GM19043 (cell line): Measurements from ENCODE around the gene RBP4.

Experiments used
- ATAC-seq: cut with Tn5 transposase; IDR thresholded peaks from one replicate; pipeline ENCODE4 v1.9.1; 2021; ENCODE audit warnings: low read depth; ENCODE audit not compliant: unreplicated experiment

The RBP4 gene

DNA sequence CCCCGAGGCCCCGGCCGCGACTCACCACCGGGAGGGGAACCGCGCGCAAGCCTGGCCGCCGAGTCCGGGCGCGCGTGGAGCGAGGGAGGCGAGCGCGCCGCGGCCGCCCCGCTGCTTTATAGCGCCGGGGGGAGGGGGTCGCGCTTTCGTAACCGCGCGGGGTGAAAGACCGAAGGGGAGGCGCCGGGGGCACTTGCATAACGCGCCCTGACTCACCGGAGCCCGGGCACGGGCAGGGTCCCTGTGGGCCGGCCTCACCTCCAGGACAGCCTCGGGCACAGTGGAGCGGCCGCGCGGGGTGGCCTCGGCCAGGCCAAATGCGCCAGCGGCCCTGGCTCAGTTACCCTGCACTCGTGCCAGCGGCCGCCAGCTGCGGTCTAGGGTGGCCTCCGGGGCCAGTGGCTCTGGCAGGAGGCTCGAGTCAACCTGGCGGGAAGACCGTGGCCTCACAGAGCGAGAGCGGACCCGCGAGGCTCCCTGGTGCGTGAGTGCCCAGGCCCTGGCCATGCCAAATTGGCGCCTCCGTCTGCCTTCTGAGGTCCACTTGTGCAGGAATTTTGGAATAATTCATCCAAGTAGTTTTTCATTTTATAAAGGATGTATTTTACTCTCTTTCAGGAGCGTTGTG lies at the start of gene RBP4:
Gene RBP4, minus strand, starts transcription at position 90 of the 628 bp plus-strand sequence. CDS start 207 bp downstream, outside the sequence.
- ATAC-seq, result no peak

DNA sequence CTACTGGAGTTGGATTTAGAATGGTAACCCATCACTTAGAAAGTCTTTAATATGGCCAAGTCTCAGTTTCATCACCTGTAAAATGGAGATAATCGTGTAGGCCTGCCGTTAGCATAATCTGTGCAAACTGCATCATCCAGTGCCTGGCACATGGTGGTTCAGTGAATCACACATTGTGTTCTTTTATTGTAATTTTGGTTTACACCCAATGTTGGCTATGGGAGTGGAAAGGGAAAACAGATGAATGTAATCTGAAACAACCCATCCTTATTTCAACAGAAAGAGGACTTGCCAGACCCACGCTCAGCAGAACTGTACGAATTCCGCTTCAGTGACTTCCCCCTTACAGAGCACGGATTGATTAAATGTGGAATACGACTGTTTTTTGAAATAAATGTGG lies 38.8 kb upstream of the RBP4 start:
- no peak for ATAC-seq

DNA sequence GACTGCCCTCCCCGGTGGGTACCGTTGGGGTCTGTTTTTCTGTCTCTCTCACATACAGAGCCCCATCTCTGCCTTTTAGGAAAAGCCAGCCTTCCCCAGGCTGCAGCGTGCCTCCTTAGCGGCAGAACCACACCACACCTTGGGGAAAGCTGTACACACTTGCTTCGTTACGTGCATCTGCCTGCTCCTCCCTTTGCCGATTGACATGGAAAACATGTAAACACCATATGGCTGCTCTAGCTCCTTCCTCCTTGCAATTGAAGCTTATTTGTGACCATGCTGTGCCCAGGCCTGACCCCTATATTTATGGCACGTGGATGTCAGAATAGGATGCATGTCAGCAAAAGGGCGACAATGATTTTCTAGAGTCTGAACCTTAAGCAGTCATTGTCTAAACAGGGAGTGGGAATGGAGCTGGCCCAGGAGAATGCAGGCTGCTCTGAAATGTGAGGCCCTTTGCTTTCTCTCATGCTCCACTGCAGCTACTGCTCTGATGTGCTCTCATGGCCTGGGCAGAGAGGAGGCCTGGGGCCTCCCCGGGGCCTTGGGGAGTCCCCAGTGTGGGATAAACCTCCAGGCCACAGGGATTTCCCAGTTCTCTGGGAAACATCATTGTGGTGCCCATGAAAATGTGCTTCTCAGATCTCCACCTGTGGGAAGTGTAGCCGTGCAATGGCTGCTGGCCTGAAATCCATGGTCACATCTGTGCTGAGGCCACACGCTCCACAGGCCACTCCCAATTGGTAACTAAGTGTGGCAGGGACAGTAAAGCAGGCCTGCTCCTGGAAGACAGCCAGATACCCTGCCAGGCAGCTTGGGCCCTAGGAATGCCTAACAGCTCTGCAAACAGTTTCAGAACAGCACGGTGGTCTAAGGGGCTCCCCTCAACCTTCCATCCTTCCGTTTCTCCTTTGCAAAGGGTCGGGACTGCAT lies 29.9 kb upstream of the RBP4 start:
- ATAC-seq, result no peak

DNA sequence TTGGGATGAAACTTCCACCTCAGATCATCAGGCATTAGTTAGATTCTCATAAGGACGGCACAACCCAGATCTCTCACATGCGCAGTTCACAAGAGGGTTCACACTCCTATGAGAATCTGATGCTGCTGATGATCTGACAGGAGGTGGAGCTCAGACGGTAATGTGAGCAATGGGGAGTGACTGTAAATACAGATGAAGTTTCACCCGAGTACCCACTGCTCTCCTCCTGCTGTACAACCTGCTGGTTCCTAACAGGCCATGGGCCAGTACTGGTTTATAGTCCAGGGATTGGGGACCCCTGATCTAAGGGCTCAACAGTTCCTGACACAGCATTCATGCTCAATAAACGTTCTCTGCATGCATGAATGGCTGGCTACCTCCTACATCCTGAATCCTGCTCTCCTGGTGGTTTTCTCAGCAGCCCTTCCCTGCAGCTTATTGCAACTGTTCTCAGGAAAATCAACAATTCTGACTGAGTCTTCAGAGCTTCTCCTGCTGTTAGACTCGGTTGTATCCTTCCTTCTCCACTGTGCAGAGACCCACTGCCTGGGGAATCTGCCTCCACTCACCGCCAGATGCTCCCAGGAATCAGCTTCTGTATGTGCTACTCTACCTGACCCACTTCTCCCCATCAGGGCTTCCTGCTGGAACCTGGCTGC lies 28.7 kb upstream of the RBP4 start:
- no peak for ATAC-seq

DNA sequence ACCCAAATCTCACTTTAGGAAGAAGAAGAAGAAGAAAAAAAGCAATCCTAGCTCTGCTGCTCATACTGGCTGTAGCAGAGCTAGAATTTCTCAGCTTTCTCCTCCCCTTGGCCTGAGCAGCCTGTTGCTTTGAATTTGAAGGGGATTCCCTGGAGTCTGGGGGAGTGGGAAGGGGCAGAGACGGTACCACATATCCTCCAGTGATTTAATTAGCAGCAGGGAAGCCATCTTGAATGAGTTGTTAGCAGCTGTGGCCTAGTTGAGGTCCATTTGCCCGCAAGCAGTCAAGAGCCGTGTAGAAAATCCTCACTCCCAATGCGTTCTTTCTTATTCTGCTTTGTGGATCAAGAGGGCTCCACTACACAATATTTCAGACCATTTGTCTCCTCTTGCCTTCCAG lies 27.8 kb upstream of the RBP4 start:
- ATAC-seq, result no peak

DNA sequence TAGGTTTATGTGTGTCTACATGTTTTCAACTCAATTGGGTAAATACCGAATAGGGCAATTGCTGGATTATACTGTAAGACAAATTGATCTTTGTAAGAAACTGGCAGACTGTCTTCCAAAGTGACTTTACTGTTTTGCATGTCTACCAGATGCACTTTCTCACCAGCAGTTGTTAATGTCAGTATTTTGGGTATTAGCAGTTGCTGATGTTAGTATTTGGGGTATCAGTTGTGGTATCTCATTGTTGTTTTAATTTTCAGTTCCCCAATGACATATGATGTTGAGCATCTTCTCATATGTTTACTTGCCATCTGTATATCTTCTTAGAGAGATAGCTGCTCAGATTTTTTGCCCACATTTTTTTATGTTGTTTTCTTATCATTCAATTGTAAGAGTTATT lies 21.9 kb upstream of the RBP4 start:
- ATAC-seq, result no peak

DNA sequence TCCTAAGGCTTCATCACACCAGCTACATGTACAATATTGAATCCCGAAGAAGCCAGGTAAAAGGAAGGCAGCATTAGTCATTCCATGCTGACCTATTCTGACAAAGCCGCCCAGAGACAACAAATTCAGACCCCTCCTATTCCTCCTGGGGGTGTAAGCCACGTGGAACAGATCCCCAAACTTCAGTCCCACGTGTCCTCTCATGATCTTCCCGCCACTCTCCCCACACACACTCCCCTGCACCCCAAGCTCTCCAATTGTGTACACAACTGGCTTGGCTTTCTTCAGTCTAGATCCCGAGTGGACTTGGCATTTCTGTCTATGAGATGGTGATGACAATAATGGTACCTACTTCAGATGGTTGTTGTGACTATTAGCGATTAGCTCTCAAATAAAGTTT lies 19.9 kb upstream of the RBP4 start:
- ATAC-seq, result no peak

DNA sequence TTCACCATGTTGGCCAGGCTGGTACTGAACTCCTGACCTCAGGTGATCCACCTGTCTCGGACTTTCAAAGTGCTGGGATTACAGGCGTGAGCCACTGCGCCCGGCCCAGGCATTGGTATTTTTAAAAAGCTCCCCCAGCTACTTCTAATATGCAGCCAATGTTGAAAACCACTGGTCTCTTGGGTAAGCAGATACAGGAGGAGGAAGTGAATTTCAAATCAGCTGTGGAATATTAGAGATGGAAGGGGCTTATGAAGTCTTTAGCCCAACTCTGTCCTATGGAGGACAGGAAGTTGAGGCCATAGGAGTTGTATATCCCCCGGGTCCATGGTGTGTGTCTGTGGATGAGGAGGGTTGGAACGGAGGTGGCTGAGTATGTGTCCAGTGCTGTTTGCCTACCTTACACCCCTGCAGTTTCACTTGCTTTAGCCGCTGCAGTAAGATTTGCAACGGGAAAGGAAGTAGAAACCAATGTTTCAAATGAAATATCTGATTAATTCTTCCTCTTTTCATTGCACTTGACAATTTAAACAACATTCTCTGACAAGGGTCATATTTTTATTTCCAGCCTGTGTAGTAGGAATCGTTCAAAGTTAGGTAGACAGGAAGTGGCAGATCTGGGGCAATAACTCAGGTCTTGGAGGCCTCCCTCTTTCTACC lies 14.7 kb upstream of the RBP4 start:
- ATAC-seq, result no peak

DNA sequence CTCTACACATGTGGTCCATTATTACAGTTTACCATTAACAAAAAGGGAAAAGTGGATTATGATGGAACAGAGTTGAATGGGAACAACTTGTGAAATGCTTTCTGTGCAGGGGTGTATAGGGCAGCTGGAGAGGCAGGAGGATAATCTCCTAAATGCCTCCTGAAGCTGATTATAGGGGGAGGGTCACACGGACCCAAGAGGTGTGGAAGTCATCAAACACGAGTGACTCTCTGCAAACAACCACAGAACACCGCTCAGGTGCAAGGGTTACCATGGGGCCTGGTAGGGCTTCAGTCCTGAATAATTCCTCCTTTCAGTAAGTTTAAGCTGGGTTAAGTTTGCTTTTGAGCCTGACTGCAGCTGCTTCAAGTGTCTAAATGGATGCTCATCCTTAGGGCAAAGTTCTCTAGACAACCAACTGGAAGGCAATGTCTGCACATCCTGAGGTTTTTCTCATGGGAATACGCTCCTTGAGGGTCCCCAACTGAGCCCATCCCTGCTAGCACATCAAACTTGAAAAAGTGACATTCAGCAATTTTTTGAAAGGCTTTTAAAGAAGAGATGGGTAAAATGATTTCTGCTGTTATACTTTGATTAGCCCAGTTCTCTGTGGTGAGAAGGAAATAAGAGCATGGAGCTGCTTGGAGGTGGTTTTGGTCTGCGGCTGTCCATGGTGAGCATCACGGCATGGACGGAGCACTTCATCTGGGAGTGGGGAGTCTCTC lies 13.2 kb upstream of the RBP4 start:
- ATAC-seq, result no peak

DNA sequence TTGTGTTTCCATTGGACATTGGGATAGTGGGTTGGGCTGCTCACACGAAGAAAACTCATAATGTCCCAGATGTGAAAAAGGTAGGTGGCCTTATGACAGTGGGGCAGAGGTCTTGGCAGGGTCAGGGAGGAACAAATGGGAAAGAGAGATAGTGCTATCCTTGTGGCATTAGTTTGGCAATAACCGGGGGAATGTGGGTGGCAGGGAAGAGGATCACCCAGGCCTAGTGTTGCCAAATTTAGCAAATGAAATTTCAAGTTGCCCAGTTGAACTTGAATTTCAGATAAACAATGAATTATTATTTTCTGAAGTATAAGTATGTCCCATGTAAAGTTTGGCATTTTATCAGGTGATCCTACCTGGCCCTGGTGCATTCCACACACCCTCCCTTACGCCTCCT lies 12.1 kb upstream of the RBP4 start:
- ATAC-seq, result no peak

DNA sequence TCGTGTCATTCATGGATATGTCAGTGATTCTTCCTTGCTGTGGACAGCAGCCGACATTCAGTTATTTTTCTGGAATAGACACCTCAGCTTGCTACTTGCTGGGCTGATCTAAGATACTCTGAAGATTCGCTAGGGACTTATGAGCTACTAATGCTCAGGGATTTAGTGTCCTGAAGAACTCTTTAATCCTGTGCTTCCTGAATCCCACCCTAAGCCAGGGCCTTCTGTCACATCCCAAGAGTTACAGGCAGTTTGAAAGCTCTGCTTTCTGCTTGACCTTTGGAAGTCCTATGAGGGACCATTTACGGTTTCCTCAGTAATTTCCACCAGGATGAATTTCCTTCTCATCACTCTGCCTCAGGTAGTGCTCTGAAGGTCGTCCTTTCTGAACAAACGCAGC lies 11.3 kb upstream of the RBP4 start, which contains the start of gene PDE6C:
Gene PDE6C, plus strand, starts transcription at position 227 of the 400 bp plus-strand sequence. CDS start 189 bp downstream, outside the sequence.
- ATAC-seq, result no peak

DNA sequence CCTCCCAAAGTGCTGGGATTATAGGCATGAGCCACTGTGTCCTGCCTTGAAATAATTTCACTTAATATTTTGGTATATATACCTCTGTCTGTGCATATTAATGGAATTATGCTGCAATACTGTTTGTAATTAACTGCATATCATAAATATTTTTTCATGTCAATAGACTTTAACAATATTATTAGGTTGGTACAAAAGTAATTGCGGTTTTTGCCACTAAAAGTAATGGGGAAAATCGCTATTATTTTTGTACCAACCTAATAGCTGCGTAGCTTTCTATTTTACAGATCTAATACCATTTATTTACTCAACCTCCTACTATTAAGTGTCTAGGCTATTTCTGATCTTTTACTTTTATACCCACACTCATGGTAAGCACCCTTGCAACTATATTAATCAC lies 7.4 kb upstream of the RBP4 start:
- ATAC-seq, result no peak

DNA sequence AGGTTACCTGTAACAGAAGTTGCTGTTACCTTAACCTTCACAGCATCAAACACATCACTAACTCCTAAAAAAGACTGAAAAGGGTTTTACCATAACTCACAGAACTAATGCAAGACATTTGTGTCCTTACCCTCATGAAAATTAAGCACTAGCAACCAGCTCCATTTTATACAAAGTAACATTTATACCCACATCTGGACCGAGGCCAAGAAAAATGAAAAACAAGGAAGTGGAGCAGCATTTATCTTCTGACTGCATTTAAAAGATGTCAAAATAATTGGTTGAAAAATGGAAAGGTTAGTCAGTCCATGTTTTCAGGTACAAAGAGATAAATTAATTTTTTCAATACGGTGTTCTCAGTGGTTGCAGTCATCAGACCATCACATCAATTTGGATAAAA lies 3.1 kb upstream of the RBP4 start:
- no peak for ATAC-seq

DNA sequence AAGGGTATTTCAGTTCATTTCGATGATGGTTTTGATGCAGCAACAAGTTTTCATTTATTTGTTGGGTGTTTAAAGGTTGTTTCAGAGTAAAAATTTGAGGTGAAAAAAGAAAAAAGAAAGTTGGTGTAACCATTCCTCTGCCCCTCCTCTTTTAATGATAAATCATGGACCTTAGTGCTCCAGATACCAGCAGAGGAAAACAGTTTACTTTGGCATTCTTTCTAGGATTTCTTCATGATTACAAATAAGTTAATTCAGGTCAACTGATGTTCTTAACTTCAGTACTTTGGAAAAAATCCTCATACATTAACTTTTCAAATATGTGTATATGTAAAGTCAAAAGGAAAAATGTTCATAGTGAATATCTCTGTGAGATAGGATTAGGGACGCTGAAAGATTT lies 2.0 kb upstream of the RBP4 start:
- ATAC-seq, result no peak

DNA sequence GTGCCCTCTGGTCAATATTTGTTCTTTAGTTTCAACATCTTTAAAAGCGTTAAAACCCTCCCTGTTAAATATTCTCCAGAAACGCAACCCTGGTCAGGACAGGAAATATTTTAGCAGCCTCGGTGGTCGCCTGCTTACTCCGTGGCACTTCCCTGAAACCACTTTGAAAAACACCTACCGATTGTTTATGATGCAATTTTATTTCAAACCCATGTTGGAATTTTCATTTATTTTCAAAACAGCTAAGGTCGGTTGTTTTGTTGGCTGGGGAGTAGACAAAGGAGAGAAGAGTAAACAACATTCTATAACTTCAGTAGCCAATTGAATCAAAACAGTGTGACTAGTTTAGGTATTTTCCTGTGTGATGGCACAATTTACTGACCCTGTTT lies 733 bp upstream of the RBP4 start:
- no peak for ATAC-seq

DNA sequence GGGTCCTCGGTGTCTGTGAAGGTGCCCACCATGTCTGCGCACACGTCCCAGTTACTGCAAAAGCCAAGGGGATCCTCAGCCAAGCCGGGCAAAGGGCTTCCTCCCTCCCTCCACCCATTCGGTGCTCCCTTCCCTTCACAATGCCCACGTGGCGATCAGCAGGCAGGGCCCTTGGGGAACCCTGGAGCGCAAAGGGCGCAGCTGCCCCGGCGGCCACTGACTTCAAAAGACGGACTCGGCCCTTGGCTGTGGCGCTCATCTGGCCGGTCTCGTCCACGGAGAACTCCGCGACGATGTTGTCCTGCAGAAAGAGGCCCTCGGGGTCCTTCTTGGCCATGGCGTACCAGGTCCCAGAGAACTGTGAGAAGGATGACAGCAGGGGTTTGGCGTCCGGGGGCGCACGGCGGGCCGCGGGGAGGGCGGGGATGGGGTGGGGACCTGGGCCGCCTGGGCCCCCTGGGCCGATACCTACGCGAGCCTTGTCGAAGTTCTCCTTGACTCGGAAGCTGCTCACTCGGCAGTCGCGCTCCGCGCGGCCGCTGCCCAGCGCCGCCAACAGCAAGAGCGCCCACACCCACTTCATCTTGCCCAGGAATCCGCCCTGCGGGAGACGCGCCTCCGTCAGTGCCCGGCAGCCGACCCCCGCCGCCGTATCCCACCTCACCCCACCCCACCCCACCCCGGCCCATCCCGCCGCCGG lies 439 bp downstream of the RBP4 start:
- ATAC-seq, result no peak

DNA sequence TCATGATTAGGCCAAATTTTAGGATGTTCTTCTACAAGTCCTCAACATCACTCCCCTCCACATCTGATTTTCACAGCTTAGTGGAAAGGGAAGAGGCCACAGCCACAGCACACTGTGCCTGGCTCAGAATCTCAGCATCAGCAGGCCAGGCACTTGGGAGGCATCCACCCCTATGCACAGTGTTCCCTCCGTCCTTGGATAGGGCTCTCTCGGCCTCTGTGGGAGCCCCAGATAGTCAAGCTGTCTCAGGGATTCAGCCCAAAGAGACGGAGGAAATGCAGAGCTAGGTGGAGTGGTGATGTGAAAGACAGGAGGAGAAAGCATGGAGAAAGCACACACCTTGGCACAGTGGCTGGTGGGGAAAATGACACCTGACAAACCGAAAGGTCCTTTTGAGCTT lies 1.3 kb downstream of the RBP4 start:
- no peak for ATAC-seq

DNA sequence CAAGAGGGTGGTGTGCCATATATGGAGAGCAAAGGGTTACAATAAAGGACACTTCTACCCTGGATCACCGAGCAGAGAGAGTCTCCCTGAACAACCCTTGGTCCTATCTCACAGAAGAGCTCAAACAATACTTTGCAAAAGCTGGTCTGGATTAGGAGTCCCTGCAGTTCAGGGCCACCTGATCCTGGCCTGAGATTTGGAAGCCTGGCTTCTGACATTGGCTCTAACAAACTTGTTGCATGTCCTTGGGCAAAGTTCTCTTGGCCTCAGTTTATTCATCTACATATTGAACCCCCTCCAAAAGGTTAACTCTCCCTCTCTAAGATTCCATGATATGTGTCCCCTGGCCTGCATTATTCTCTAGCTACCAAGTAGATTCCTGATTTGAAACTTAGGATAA lies 1.7 kb downstream of the RBP4 start:
- ATAC-seq, result no peak

DNA sequence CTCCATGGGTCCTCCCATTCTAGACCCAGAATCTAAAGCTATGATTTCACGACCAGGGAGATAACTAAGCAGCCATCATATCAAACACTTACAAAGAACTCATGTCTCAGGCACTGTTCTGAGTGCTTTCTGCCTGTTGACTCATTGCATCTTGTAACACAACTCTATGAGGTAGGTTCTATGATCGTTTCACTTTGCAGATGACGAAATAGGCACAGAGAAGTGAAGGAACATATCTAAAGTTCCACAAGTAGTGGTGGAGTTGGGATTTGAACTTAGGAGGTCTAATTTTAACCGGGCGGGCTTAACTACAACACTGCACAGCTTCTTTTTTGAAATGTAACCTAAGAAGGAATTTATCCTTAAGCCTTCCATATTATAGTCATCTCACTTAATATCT lies 2.9 kb downstream of the RBP4 start:
- no peak for ATAC-seq
